Parathyroid adenoma (tissue), 2 donors: ENCODE results near the gene ZSCAN12.

Source experiments
- H2AFZ ChIP-seq: fragments of 300-600 bp; sonication (generic); one replicate; pipeline ENCODE4 v1.7.0; 2017; ENCODE audit warnings: antibody characterized with exemption, mild to moderate bottlenecking
- H3K27ac ChIP-seq: fragments of 300-600 bp; sonication (generic); one replicate; pipeline ENCODE4 v1.7.0; 2017
- H3K27me3 ChIP-seq: fragments of 300-600 bp; sonication (generic); one replicate; pipeline ENCODE4 v1.7.0; 2017; ENCODE audit warnings: low read length; ENCODE audit not compliant: control insufficient read depth, insufficient read depth
- H3K36me3 ChIP-seq: fragments of 300-600 bp; sonication (generic); one replicate; pipeline ENCODE4 v1.7.0; 2017; ENCODE audit warnings: low read length; ENCODE audit not compliant: control insufficient read depth, insufficient read depth
- H3K4me1 ChIP-seq: fragments of 300-600 bp; sonication (generic); one replicate; pipeline ENCODE4 v1.7.0; 2017; ENCODE audit warnings: control low read depth
- H3K4me2 ChIP-seq: fragments of 300-600 bp; sonication (generic); one replicate; pipeline ENCODE4 v1.7.0; 2017; ENCODE audit warnings: low read length
- H3K4me3 ChIP-seq: fragments of 300-600 bp; sonication (generic); one replicate; pipeline ENCODE4 v1.7.0; 2017; ENCODE audit warnings: low read depth, low read length
- H3K79me2 ChIP-seq: fragments of 300-600 bp; sonication (generic); one replicate; pipeline ENCODE4 v1.7.0; 2017; ENCODE audit warnings: control low read depth
- H3K9ac ChIP-seq: fragments of 300-600 bp; sonication (generic); one replicate; pipeline ENCODE4 v1.7.0; 2017; ENCODE audit warnings: mild to moderate bottlenecking
- H3K9me3 ChIP-seq: fragments of 300-600 bp; sonication (generic); one replicate; pipeline ENCODE4 v1.7.0; 2017; ENCODE audit warnings: low read length; ENCODE audit not compliant: control insufficient read depth
- TF ChIP-seq, protein P1 (sequence below): fragments of 300-600 bp; sonication (generic); IDR thresholded peaks from one replicate; pipeline ENCODE4 v1.7.0; 2017; ENCODE audit warnings: antibody characterized with exemption, mild to moderate bottlenecking
- donor health status: primary hyperparathyroidism.

Gene ZSCAN12

DNA sequence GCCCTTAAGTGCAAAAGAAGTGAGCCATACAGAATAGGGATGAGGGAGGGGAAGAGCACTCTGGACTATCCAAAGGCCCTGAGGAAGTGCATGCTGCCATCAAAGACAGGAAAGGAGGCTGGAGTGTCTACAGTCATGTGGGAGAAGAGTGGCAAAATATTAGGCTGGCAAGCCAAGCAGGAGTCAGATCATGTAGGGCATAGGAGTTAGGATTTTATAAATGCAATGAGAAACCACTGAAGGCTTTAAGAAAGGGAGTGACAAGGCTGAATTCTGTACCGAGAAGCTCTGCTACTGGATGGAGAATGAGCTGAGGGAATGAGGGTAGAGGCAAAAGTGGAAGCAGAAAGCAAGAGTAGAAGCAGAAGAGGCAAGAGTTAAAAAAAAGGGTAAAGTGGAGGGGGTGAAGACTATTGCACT lies 65.9 kb downstream of the ZSCAN12 start:
- TF ChIP-seq, protein P1, sequence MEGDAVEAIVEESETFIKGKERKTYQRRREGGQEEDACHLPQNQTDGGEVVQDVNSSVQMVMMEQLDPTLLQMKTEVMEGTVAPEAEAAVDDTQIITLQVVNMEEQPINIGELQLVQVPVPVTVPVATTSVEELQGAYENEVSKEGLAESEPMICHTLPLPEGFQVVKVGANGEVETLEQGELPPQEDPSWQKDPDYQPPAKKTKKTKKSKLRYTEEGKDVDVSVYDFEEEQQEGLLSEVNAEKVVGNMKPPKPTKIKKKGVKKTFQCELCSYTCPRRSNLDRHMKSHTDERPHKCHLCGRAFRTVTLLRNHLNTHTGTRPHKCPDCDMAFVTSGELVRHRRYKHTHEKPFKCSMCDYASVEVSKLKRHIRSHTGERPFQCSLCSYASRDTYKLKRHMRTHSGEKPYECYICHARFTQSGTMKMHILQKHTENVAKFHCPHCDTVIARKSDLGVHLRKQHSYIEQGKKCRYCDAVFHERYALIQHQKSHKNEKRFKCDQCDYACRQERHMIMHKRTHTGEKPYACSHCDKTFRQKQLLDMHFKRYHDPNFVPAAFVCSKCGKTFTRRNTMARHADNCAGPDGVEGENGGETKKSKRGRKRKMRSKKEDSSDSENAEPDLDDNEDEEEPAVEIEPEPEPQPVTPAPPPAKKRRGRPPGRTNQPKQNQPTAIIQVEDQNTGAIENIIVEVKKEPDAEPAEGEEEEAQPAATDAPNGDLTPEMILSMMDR, result no peak
- Histone ChIP-seq H3K36me3 (no peaks in the 10 kb centered on the region), H3K27ac (no peak overlapping the region), H3K9me3 (no peaks in the 10 kb centered on the region), H3K27me3 (no peaks in the 10 kb centered on the region), H2AFZ (no peak overlapping the region), H3K79me2 (no peaks in the 10 kb centered on the region), H3K4me2 (no peak overlapping the region), H3K4me1 (peaks cover 20% of the 10 kb centered on the region), H3K4me3 (no peak overlapping the region), H3K9ac (no peak overlapping the region)

DNA sequence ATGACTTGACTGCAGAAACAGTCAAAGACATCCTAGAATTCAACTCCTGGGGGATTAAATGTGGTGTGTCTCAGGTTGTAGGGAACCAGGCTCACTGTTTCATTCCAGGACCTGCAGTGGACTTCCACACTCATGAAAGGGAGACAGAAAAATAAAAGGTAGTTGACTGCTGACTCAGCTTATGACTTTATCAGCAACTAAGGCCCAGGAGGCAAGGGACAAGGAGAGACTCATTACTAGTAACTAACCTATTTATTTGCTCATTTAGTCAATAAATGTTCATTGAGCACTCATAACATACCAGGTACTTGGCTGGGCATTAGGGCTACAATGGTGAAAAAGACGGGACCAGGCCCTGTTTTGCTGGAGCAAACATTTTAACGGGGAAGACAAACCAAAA lies 66.5 kb downstream of the ZSCAN12 start:
- no peaks in the 10 kb centered on the region for H3K9me3 ChIP-seq
- no peaks in the 10 kb centered on the region for H3K27me3 ChIP-seq
- H3K9ac ChIP-seq, result no peak overlapping the region
- no peaks in the 10 kb centered on the region for H3K36me3 ChIP-seq
- H3K4me3 ChIP-seq, result no peak overlapping the region
- no peaks in the 10 kb centered on the region for H3K79me2 ChIP-seq
- no peak overlapping the region for H2AFZ ChIP-seq
- peaks cover 20% of the 10 kb centered on the region for H3K4me1 ChIP-seq
- H3K4me2 ChIP-seq, result no peak overlapping the region
- TF ChIP-seq, protein P1, result no peak
- no peak overlapping the region for H3K27ac ChIP-seq

DNA sequence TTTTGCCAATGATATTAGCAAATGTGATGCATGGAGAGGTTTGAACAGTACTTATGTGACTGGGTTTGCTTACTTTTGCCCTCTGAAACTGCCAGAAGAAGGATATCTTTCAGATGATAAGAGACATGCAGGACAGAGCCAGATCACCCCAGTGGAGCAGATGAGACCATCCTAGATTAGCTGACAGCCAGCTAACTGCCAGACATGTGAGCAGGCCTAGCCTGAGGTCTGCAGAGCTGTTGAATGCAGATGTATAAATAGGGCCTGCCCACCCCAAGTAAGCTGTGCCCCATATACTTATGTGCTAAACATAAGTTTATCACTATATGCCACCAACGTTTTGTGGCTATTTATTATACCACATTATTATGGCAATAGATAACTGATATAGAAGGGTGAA lies 69.5 kb downstream of the ZSCAN12 start:
- H3K4me2 ChIP-seq, result no peak overlapping the region

More for the DNA sequence above, 69.5 kb downstream of the ZSCAN12 start:
- Histone ChIP-seq H3K36me3 (peaks cover 14% of the 10 kb centered on the region), H3K9me3 (peaks cover 9% of the 10 kb centered on the region), H3K27me3 (no peaks in the 10 kb centered on the region), H3K4me3 (no peak overlapping the region), H3K79me2 (no peaks in the 10 kb centered on the region), H3K27ac (no peak overlapping the region), H3K4me1 (peaks cover 6% of the 10 kb centered on the region), H3K9ac (no peak overlapping the region), H2AFZ (no peak overlapping the region)
- TF ChIP-seq, protein P1, result no peak
